Hippocampal formation (tissue), 2 donors: Measurements from ENCODE around the gene MCM3.

ENCODE experiments used
- DNase-seq, 2 donors: peaks; one replicate each; lab custom pipeline; 2025; lab: John Stamatoyannopoulos, UW

MCM3 gene

GRCh38 chr6:52303178-52303577, 18.6 kb upstream of the MCM3 start:
- DNase-seq: no peak

GRCh38 chr6:52301326-52301725, 16.8 kb upstream of the MCM3 start:
- no peak for DNase-seq

GRCh38 chr6:52300489-52300931, 16.0 kb upstream of the MCM3 start:
- no peak for DNase-seq

GRCh38 chr6:52299653-52300052, 15.1 kb upstream of the MCM3 start:
- no peak for DNase-seq

- DNase-seq: no peak
These were observed 12.9 kb upstream of the MCM3 start for GRCh38 chr6:52297433-52297832.

GRCh38 chr6:52293067-52293466, 8.5 kb upstream of the MCM3 start:
- no peak for DNase-seq

GRCh38 chr6:52288841-52289240, 4.3 kb upstream of the MCM3 start:
- DNase-seq: no peak

GRCh38 chr6:52288216-52288615, 3.7 kb upstream of the MCM3 start:
- DNase-seq: no peak

- peak; percentile 56 to 73 for DNase-seq
These were observed 2.4 kb upstream of the MCM3 start for GRCh38 chr6:52286798-52287432.

GRCh38 chr6:52285177-52286068, 881 bp upstream of the MCM3 start:
- DNase-seq: peak in 1 of 2 donors; percentile 78

- no peak for DNase-seq
These were observed 447 bp downstream of the MCM3 start for GRCh38 chr6:52284131-52284459.

GRCh38 chr6:52283111-52283510, 1.4 kb downstream of the MCM3 start:
- no peak for DNase-seq

- no peak for DNase-seq
These were observed 8.4 kb downstream of the MCM3 start for GRCh38 chr6:52276130-52276529.

- no peak for DNase-seq
These were observed 12.6 kb downstream of the MCM3 start for GRCh38 chr6:52271852-52272460.

- DNase-seq: peak; percentile 52 to 54
These were observed 20.6 kb downstream of the MCM3 start for GRCh38 chr6:52263709-52264540.

- DNase-seq: no peak
These were observed 21.8 kb downstream of the MCM3 start for GRCh38 chr6:52262620-52263344.

- no peak for DNase-seq
These were observed 23.3 kb downstream of the MCM3 start for GRCh38 chr6:52261229-52261628.

GRCh38 chr6:52260634-52261033, 23.9 kb downstream of the MCM3 start:
- no peak for DNase-seq

- no peak for DNase-seq
These were observed 29.1 kb downstream of the MCM3 start for GRCh38 chr6:52255434-52255833.

GRCh38 chr6:52254731-52255378, 29.7 kb downstream of the MCM3 start:
- DNase-seq: no peak

- no peak for DNase-seq
These were observed 31.0 kb downstream of the MCM3 start for GRCh38 chr6:52253494-52253893.
